K562 (cell line): ENCODE results near the gene NECTIN1. TPM values are rescaled to one million over a fixed set of nuclear protein-coding genes. Genes with fewer than 3 reads are reported as not detected.

Source experiments
- ATAC-seq: fragments of 200-7000 bp; cut with Tn5 transposase; 3 replicates; pipeline ENCODE4 v1.9.1; 2020; ENCODE audit warnings: moderate library complexity
- BruUV-seq: library from RNA; stranded (reverse); fragments of 400-500 nt; replicated peaks from 2 replicates; lab custom pipeline; 2021; lab: Mats Ljungman, UMichigan
- CTCF ChIA-PET: fragments of 300-600 bp; formaldehyde crosslinking; extraction: SDS; loops from one replicate; lab custom pipeline; 2021; ENCODE audit warnings: low intra/inter-chr PET ratio; lab: Yijun Ruan, JAX
- POLR2A ChIA-PET: fragments of 300-600, 350-650 bp; sonication (Branson Sonifier 250); formaldehyde crosslinking; extraction: SDS; loops from one replicate; lab custom pipeline; 2021; ENCODE audit warnings: antibody characterized with exemption, inconsistent platforms; lab: Yijun Ruan, JAX
- DNase-seq, 4 experiments: peaks; one replicate each; pipeline versions ENCODE4 v3.0.0 to v3.0.0-alpha.2; 2011 to 2018; ENCODE audit warnings: low spot score in 3 of 4, mixed read lengths in 3 of 4; ENCODE audit errors: extremely low read depth in 1 of 4
- FAIRE-seq: peaks from 2 replicates; lab custom pipeline; 2011; peaks lifted over from hg19 to GRCh38; lab: Jason Lieb, UNC
- H2AFZ ChIP-seq: 2 replicates; pipeline ENCODE4 v1.6.0; 2011; ENCODE audit warnings: low read depth, low read length, control low read depth, inconsistent platforms
- H3K27ac ChIP-seq: fragments of 200-600 bp; 3 replicates; pipeline ENCODE4 v1.8.0; 2011; ENCODE audit warnings: low read depth, mild to moderate bottlenecking, control low read depth, inconsistent platforms, low read length, moderate library complexity, mixed read lengths; ENCODE audit errors: extremely low read depth
- H3K27me3 ChIP-seq, 2 experiments: fragments of 300-600 bp in 1 of 2; 2 replicates in 1 of 2; 3 replicates in 1 of 2; pipeline versions ENCODE4 v1.6.0 to v1.8.0; 2011; ENCODE audit warnings: inconsistent platforms in 2 of 2, low read length in 2 of 2, mild to moderate bottlenecking in 1 of 2, mixed read lengths in 1 of 2, moderate library complexity in 1 of 2; ENCODE audit not compliant: control insufficient read depth in 2 of 2, insufficient read depth in 2 of 2
- H3K36me3 ChIP-seq: fragments of 300-600 bp; 3 replicates; pipeline ENCODE4 v1.8.0; 2011; ENCODE audit warnings: mild to moderate bottlenecking, low read length, inconsistent platforms; ENCODE audit not compliant: control insufficient read depth, insufficient read depth
- H3K4me1 ChIP-seq, 2 experiments: fragments of 200-600 bp in 1 of 2; replicated peaks in 1 of 2; 2 replicates in 1 of 2; 3 replicates in 1 of 2; pipeline versions ENCODE4 v1.5.1 to v1.8.0; 2011; ENCODE audit warnings: inconsistent platforms in 2 of 2, low read length in 2 of 2, mild to moderate bottlenecking in 1 of 2, mixed read lengths in 1 of 2, moderate library complexity in 1 of 2; ENCODE audit not compliant: control insufficient read depth in 2 of 2, insufficient read depth in 2 of 2
- H3K4me2 ChIP-seq: 2 replicates; pipeline ENCODE4 v1.6.1; 2011; ENCODE audit warnings: low read length, control low read depth, inconsistent platforms, mixed read lengths; ENCODE audit not compliant: insufficient read depth
- H3K4me3 ChIP-seq: fragments of 200-600 bp; sonication (generic), shearing (Covaris generic); 2 replicates; pipeline ENCODE4 v1.5.1; 2016; ENCODE audit warnings: control low read depth, inconsistent platforms
- H3K79me2 ChIP-seq: fragments of 200-600 bp; 3 replicates; pipeline ENCODE4 v1.8.0; 2011; ENCODE audit warnings: low read length, inconsistent platforms; ENCODE audit not compliant: control insufficient read depth, insufficient read depth
- H3K9ac ChIP-seq, 2 experiments: 2 replicates each; pipeline versions ENCODE4 v1.6.0 to v1.6.1; 2011; ENCODE audit warnings: low read depth in 2 of 2, low read length in 2 of 2, control low read depth in 1 of 2, inconsistent platforms in 1 of 2, mild to moderate bottlenecking in 1 of 2, mixed read lengths in 1 of 2; ENCODE audit not compliant: insufficient read depth in 1 of 2
- H3K9me1 ChIP-seq: one replicate; pipeline ENCODE4 v1.6.0; 2011; ENCODE audit warnings: inconsistent platforms, mild to moderate bottlenecking, low read length, moderate library complexity; ENCODE audit not compliant: control insufficient read depth, insufficient read depth
- H3K9me3 ChIP-seq: replicated peaks from 2 replicates; pipeline ENCODE4 v1.5.1; 2011; ENCODE audit warnings: low read depth, low read length, inconsistent platforms; ENCODE audit not compliant: control insufficient read depth, insufficient read depth
- H4K20me1 ChIP-seq: replicated peaks from 2 replicates; pipeline ENCODE4 v1.6.1; 2011; ENCODE audit warnings: low read length, inconsistent platforms, mixed read lengths; ENCODE audit not compliant: control insufficient read depth, insufficient read depth
- CBFA2T3 ChIP-seq: fragments of 450-650 bp; IDR thresholded peaks from 2 replicates; pipeline ENCODE4 v1.6.1; 2017
- DACH1 ChIP-seq: fragments of 450-650 bp; IDR thresholded peaks from 2 replicates; pipeline ENCODE4 v1.6.1; 2018; ENCODE audit not compliant: partially characterized antibody
- FOXJ3 ChIP-seq: sonication (generic); formaldehyde crosslinking; IDR thresholded peaks from 2 replicates; pipeline ENCODE4 v1.4.0; 2020; ENCODE audit warnings: mild to moderate bottlenecking, missing genetic modification reagents
- KAT7 ChIP-seq: sonication (generic); formaldehyde crosslinking; IDR thresholded peaks from 2 replicates; pipeline ENCODE4 v1.8.0; 2022; ENCODE audit warnings: missing genetic modification reagents, mild to moderate bottlenecking, borderline replicate concordance
- NFIX ChIP-seq: fragments of 250-450 bp; sonication (Bioruptor Pico); IDR thresholded peaks from 2 replicates; pipeline ENCODE4 v1.4.0; 2020; ENCODE audit warnings: low read depth, mild to moderate bottlenecking, moderate library complexity
- SIX5 ChIP-seq, 2 experiments: IDR thresholded peaks; 2 replicates each; pipeline ENCODE4 v1.6.1; 2011; ENCODE audit warnings: low read length in 2 of 2, borderline replicate concordance in 1 of 2, low read depth in 1 of 2, mild to moderate bottlenecking in 1 of 2, moderate library complexity in 1 of 2; ENCODE audit not compliant: insufficient read depth in 1 of 2
- SMARCE1 ChIP-seq: fragments of 450-650 bp; IDR thresholded peaks from 2 replicates; pipeline ENCODE4 v1.7.1; 2016; ENCODE audit warnings: mild to moderate bottlenecking
- SP2 ChIP-seq: IDR thresholded peaks from 2 replicates; pipeline ENCODE4 v1.6.1; 2011; ENCODE audit warnings: mild to moderate bottlenecking, low read depth, low read length, moderate library complexity; ENCODE audit not compliant: poor library complexity, severe bottlenecking; ENCODE audit errors: extremely low read depth
- ZC3H4 ChIP-seq: sonication (generic); formaldehyde crosslinking; IDR thresholded peaks from 2 replicates; pipeline ENCODE4 v1.9.0; 2021; ENCODE audit warnings: missing genetic modification reagents, borderline replicate concordance
- ZFP1 ChIP-seq: fragments of 450-650 bp; formaldehyde crosslinking; IDR thresholded peaks from 2 replicates; pipeline ENCODE4 v1.4.0; 2020; ENCODE audit warnings: mild to moderate bottlenecking, mixed read lengths
- ZKSCAN8 ChIP-seq: fragments of 200-800 bp; sonication (Bioruptor generic); IDR thresholded peaks from 2 replicates; pipeline ENCODE4 v1.6.1; 2016; ENCODE audit warnings: missing genetic modification characterization, missing compliant biosample characterization
- ZNF121 ChIP-seq: sonication (generic); formaldehyde crosslinking; conservative IDR thresholded peaks from 2 replicates; pipeline ENCODE4 v1.8.0; 2022; ENCODE audit warnings: missing genetic modification reagents
- WGBS: fragments of 100-300 bp; shearing (Covaris generic); methylation state at CpG from one replicate; pipeline ENCODE4 v1.1.6; 2016; ENCODE audit warnings: low coverage, mixed read lengths; ENCODE audit not compliant: insufficient coverage; ENCODE audit errors: missing lambda C conversion rate; 5-methylcytosine and 5-hydroxymethylcytosine counted together
- in situ Hi-C: fragments of 300-500 bp; cut with MboI; formaldehyde crosslinking; loops from 4 replicates; pipeline ENCODE4 v1.15.0; 2018; ENCODE audit warnings: inconsistent platforms, mixed read lengths
- intact Hi-C: fragments of 100-400 bp; cut with micrococcal nuclease; formaldehyde crosslinking; loops from 2 replicates; pipeline ENCODE4 v1.14.2; 2022
- polyA plus RNA-seq, 8 experiments: library from polyadenylated mRNA; depleted of rRNA in 4 of 8; stranded (reverse) in 5 of 8; unstranded in 3 of 8; fragments of >200 nt; fragmentation: Nextera tagmentation in 2 of 8; fragmentation: Illumina TruSeq in 1 of 8; extraction: Ambion mirVana in 2 of 8; extraction: Trizol in 1 of 8; gene quantifications; 2 replicates each; pipeline versions ENCODE4 v1.2.1 to v1.2.3, GENCODE V29; 2011 to 2014; ENCODE audit warnings: inconsistent platforms in 1 of 8, missing spikeins in 1 of 8
- total RNA-seq, 7 experiments: library from RNA; depleted of rRNA in 6 of 7; stranded (reverse); fragments of >200 nt in 6 of 7; fragmentation: Illumina TruSeq in 2 of 7; extraction: Trizol in 2 of 7; gene quantifications; 2 replicates each; pipeline versions ENCODE4 v1.2.1 to v1.2.3, GENCODE V29; 2011 to 2021; ENCODE audit warnings: low replicate concordance in 1 of 7

The NECTIN1 gene
- total and polyA plus RNA-seq, 9 of the 15 experiments (the other 6 are each of a cell fraction or from before 2014, with no cell fraction given): 0.09 to 0.53 (median 0.23) TPM; not detected in 2

- in situ Hi-C loops: no loop called here
- Histone ChIP-seq H3K4me1 (no peaks in the 10 kb centered on the region), H3K27ac (no peak overlapping the region), H3K36me3 (no peaks in the 10 kb centered on the region), H3K79me2 (no peaks in the 10 kb centered on the region), H3K4me2 (no peak overlapping the region), H3K9me1 (no peaks in the 10 kb centered on the region), H3K4me3 (no peak overlapping the region), H3K9ac (no peak overlapping the region), H4K20me1 (no peaks in the 10 kb centered on the region), H3K27me3 (peaks cover 0 to 28% of the 10 kb centered on the region in 2 experiments; a peak in 4 of 5 replicates), H3K9me3 (no peaks in the 10 kb centered on the region; the same call in 1 of the 2 replicates), H2AFZ (no peak overlapping the region)
- TF ChIP-seq ZKSCAN8 (CRISPR knock-in tag) (no peak), SIX5 (IDR thresholded peaks at IDR 0.05; ENCODE audit: borderline replicate concordance in 1 of 2, insufficient read depth in 1 of 2, low read depth in 1 of 2, low read length in 2 of 2) (no peak), KAT7 (no peak), NFIX (no peak), DACH1 (no peak), SP2 (no peak), SMARCE1 (no peak), CBFA2T3 (no peak), FOXJ3 (CRISPR knock-in tag) (no peak), ZFP1 (CRISPR knock-in tag) (no peak), ZNF121 (no peak), ZC3H4 (CRISPR knock-in tag) (no peak)
- ChIA-PET POLR2A (interaction anchor here (0.5 kb wide), 1 partner anchor 7 kb away, joined by 3 read pairs; no protein-coding TSS in a partner anchor), CTCF (no interaction called here)
- BruUV-seq: no TSS peak
- intact Hi-C loops: no loop called here
- FAIRE-seq (no peak), ATAC-seq (no peak), DNase-seq (no peak)
- WGBS: 2% methylated on average over 21 of the region's 21 CpGs
These were observed 50.6 kb downstream of the NECTIN1 start for GRCh38 chr11:119678351-119678750.
